SK-MEL-5 (cell line): ENCODE data around the gene DAW1. TPM values are rescaled to one million over a fixed set of nuclear protein-coding genes. Genes with fewer than 3 reads are reported as not detected.

Source experiments
- DNase-seq: peaks from one replicate; pipeline ENCODE4 v3.0.0-alpha.2; 2016; ENCODE audit warnings: low read depth, low spot score
- in situ Hi-C: cut with HindIII; loops from 2 replicates; pipeline ENCODE4 v1.10.0; 2016; ENCODE audit warnings: low sequenced_read_pairs, high pct_unique_total_duplicates, low pct_unique_long_range_greater_than_20kb
- total RNA-seq: library from RNA; depleted of rRNA; stranded (reverse); fragments of >200 nt; shearing (Covaris generic); gene quantifications from 2 replicates; pipeline ENCODE4 v1.2.3, GENCODE V29; 2014

DAW1 gene
- total RNA-seq, 1 experiment from 2014 or later = not detected

DNA sequence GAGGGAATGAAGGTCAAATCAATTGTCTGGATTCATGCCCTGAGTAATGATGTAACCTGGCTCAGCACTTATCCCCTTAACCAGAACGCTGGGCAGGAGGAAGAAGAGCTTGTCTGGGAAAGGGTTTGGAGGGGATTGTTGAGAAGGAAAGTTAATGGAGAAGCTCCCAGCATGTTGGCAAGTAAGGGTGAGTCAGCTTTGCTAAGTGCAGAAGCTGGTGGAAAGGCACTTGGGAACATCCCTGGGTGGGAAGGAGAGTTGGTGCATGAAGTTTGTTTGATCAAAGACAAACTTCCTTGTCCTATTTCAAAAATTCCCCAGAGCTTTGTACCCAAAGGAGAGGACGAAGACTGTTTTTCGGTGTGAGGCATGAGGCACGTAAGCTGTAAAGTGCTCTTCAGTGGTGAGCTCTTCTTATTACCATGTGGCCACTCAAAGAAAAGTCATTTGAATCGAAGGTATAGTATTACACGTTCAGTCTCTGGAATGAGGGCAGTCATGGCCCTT is 17.6 kb upstream of the DAW1 start:
- in situ Hi-C loops = no loop called here
- no peak for DNase-seq

DNA sequence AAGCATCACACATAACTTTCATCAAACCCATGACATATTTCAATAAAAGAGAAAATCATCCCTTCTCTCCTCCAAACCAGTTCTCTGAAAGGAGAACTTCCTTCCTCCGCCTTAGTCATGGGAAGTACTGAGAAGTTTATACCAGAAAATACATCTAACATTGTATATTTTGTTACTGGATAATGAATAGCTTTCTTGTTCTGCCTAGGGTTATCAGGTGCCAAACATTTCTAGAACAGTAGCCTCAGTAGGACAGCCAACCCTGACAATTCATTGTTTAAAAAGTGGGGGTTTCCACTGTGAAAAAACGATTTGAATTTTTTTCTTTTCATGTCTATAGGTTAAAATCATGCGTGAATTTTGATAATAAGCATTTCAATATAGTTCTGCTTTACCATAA is 16.0 kb upstream of the DAW1 start:
- DNase-seq = peak; percentile 39
- in situ Hi-C loops = no loop called here

GRCh38 chr2:227856697-227857096 is 14.7 kb upstream of the DAW1 start:
- no peak for DNase-seq
- in situ Hi-C loops = no loop called here

DNA sequence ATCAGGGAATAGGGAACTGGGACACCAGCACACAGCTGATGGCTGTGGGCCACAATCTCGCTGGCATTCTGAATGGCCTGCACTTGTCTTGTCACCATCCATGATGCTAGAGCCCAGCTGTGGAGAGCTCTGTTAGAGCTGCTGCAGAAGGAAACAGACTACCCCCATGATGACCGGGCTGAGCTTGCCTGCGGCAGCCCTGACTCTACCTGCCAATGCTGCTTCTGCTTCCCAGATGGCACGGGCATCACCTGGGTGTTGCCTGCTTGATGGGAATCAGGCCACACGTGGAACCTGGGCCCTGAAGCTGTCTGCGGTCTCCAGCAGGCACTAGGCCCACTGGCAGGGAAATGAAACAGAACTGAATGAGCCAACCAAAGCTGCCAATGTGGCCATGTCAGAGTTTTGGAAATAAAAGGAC is 11.2 kb upstream of the DAW1 start:
- in situ Hi-C loops = no loop called here
- DNase-seq = no peak

- in situ Hi-C loops = no loop called here
- DNase-seq = no peak
Observed at GRCh38 chr2:227861011-227861410, 10.4 kb upstream of the DAW1 start.

GRCh38 chr2:227862227-227862740 is 9.1 kb upstream of the DAW1 start:
- in situ Hi-C loops = no loop called here
- peak; percentile 68 for DNase-seq

DNA sequence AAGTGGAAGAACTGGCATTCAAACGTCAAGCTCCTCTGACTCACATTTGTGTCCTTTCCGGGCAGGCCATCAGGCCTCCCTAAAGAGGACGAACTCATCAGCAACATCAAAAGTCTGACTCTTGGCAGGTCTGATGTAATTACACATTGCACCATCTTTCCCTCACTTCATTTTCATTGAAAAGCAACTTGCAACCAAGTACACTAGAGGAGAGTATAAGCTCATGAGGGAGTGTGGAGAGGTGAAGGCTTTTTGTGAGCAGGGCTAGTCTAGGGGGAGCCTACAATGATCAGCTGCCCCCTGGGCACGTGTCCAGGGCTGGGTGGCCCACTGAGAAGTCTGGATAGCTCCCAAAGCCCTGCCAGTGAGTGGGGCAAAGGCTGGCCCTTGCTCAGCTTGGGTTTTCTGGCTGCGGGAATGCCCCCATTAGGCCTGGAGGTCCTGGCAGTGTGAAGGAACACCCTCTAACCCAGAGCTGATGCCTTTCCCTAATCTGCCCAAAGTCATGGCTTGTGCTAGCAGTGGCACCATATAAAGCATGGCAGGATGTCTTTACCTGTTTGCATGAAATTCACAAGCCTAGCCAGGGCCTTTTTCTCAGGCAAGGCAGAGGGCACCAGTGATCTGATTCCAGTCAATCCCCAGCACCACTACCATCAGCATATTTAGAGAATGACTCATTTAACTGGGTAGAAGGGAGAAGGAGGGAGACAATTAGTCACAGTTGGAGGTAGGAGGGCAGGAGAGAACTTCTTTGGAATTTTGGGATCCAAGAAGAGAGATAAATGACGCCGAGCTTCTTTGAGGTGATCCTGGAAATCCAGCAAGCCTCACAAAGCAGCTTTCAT is 8.5 kb upstream of the DAW1 start:
- peak; percentile 59 for DNase-seq
- in situ Hi-C loops = no loop called here

DNA sequence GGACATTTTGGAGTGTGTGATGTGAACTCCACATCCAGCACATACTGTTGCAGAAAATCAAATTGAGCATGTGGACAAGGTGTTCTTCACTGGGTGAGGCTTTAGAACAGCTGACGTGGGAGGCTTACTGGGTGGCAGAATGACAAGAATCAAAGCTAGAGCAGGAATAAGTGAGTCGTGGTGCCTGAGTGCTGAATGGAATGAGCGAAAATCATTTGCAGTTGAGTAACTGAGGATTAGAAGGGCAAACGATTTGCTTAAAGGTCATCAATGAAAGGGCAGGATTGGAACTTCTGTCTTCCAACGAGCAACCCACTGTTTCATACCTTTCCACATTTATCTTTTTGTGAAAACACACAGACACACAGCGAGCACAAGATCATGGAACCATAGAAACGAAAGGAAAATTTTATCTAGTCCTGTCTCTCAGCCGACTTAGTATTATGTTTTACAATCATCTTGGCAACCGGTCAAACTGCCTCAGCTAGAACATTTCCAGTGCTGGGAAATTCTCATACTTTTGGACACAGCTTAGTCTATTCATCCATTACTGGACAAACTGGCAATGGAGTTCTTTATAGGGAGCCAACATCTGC is 7.2 kb upstream of the DAW1 start:
- in situ Hi-C loops = no loop called here
- DNase-seq = no peak

DNA sequence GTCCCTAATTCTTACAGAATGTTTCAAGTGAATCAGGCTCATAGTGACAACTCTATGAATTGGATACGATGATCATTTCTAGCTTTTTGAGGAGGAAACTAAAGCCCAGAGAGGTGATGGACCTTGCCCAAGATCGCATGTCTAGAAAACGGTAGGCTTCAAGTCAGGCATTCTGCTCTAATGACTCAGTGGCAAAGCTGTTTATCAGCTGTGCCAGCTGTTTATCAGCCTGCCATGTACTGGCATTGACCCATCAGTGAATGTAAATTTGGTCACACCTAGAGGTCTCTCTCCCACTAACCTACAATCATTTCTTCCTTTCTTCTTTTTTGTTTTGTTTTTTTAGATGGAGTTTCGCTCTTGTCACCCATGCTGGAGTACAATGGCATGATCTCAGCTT is 6.1 kb upstream of the DAW1 start:
- in situ Hi-C loops = no loop called here
- no peak for DNase-seq

- no peak for DNase-seq
- in situ Hi-C loops = no loop called here
Observed at GRCh38 chr2:227867386-227867785, 4.0 kb upstream of the DAW1 start.

DNA sequence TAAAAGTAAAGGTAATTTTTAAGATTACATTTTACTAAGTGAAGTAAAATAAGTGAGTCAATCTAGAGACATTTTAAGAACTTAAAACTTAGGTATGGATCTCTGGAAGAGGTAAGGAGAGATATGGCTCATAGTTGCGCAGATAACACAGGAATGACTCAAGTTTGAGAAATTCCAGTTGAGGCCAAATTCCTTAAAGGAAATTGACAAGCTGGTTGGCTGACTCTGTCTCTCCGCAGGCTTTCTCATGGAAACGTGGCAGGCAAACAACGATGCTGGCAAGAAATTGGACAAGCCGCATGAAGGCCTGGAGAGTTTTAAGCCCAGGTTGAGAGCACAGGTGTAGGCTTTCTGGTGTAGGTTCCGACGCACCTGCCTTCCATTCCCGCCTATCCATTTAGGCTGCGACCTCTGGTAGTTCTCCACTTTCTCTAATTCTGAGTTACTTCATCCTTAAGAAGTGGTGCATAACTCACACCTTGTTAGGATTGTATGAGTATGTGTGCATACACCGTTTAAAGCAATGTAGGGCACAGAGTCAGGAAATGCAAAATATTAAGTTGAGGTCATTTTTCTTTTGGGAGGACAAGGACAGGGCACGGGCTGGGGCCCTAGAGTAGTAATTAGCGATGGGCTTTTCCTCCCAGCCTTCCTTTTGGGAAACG is 589 bp upstream of the DAW1 start:
- in situ Hi-C loops = no loop called here
- no peak for DNase-seq

- in situ Hi-C loops = no loop called here
- DNase-seq = no peak
Observed at GRCh38 chr2:227872676-227873075, 1.2 kb downstream of the DAW1 start.

GRCh38 chr2:227876300-227876801 is 4.9 kb downstream of the DAW1 start:
- no peak for DNase-seq
- in situ Hi-C loops = no loop called here

GRCh38 chr2:227877421-227878310 is 6.2 kb downstream of the DAW1 start:
- in situ Hi-C loops = no loop called here

DNA sequence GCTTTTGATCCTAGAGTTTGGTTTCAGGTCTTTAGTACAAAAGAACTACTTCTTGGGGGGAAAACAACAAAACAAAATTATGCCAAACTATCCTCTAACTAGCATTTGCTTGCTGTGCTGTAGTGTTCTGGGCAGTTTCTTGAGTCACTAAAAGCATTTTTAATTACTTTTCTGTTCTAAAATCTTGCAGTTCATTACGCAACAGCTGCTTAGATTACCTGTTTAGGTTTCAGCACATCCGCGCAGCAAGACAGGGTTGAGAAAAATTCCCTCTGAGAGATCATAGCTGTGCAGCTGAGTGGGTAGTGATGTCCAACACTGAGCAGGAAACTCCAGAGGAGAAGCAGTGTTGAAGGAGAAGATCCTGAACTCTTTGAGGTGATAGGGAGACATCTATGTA is 9.0 kb downstream of the DAW1 start:
- in situ Hi-C loops = no loop called here
- DNase-seq = no peak

More at GRCh38 chr2:227877421-227878310, 6.2 kb downstream of the DAW1 start:
- no peak for DNase-seq

DNA sequence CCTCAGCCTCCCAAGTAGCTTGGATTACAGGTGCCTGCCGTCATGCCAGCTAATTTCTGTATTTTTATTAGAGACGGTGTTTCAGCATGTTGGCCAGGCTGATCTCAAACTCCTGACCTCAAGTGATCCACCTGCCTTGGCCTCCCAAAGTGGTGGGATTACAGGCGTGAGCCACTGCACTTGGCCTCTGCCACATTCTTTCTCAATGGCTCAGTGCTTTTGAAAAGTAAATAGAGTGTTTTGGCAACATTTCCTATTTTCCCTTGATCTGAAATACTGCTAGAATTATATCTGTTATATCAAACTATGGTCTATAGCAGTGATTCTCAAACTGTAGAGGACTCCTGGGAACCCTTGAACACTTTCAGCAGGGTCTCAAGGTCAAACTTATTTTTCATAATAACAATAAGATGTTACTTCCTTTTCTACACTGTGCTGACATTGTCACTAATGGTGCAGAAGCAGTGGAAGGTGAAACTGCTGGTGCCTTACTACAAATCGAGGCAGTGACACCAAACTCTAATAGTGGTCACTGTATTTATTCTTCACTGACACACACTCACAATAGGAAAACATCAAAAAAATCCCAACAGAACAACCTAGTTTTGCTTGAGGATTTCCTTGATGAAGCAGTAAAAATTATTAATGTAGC is 10.6 kb downstream of the DAW1 start:
- no peak for DNase-seq
- in situ Hi-C loops = no loop called here

DNA sequence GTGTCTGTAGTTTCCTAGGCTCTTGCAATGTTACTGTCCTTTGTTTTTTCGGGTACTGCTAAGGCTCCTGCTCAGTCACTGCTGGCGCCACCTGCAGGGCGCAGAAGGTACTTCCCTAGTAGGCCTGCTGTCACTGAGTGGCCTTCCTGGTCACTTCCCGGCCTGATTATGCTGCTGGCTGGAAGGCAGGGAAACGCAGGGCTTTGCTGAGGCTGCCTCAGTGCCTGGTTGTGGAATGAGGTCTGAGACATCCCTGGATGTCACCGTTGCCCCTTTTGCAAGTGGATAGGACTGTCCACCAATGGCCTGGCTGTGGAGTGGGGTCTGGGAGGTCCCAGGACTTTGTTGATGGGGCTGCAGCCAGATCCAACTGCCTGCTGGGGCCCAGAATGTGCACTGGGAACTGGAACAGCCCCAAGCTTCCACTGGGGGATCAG is 13.1 kb downstream of the DAW1 start:
- in situ Hi-C loops = no loop called here
- peak; percentile 86 for DNase-seq
